Tibial nerve (tissue), 4 donors: ENCODE measurements around the gene ST6GALNAC6.

Source experiments
- EP300 ChIP-seq, 2 donors: sonication (generic); formaldehyde crosslinking; IDR thresholded peaks; one replicate each; pipeline ENCODE4 v1.6.1; 2017; ENCODE audit warnings: antibody characterized with exemption in 2 of 2, mild to moderate bottlenecking in 1 of 2
- TF ChIP-seq, protein P1 (sequence below), 5 experiments: fragments of 200-600 bp in 3 of 5; fragments of 450-650 bp in 2 of 5; sonication (generic) in 3 of 5; IDR thresholded peaks; one replicate each; pipeline ENCODE4 v1.5.1; 2016 to 2019; ENCODE audit warnings: antibody characterized with exemption in 5 of 5, mild to moderate bottlenecking in 3 of 5, moderate library complexity in 2 of 5

GRCh38 chr9:127946728-127947127 is 47.3 kb upstream of the ST6GALNAC6 start:
- TF ChIP-seq, protein P1, sequence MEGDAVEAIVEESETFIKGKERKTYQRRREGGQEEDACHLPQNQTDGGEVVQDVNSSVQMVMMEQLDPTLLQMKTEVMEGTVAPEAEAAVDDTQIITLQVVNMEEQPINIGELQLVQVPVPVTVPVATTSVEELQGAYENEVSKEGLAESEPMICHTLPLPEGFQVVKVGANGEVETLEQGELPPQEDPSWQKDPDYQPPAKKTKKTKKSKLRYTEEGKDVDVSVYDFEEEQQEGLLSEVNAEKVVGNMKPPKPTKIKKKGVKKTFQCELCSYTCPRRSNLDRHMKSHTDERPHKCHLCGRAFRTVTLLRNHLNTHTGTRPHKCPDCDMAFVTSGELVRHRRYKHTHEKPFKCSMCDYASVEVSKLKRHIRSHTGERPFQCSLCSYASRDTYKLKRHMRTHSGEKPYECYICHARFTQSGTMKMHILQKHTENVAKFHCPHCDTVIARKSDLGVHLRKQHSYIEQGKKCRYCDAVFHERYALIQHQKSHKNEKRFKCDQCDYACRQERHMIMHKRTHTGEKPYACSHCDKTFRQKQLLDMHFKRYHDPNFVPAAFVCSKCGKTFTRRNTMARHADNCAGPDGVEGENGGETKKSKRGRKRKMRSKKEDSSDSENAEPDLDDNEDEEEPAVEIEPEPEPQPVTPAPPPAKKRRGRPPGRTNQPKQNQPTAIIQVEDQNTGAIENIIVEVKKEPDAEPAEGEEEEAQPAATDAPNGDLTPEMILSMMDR (IDR thresholded peaks at IDR 0.05), result no peak
- no peak for TF ChIP-seq EP300 (IDR thresholded peaks at IDR 0.05)
